Measurements from ENCODE around the gene TNFRSF19. TPM values are rescaled to one million over a fixed set of nuclear protein-coding genes. Genes with fewer than 3 reads are reported as not detected.

Gene TNFRSF19
- total RNA-seq, 1 donor from 2014 or later: not detected

GRCh38 chr13:23598369-23598768 is 28.2 kb downstream of the TNFRSF19 start:
- H3K36me3 Mint-ChIP-seq (ENCODE audit: low read depth): no peaks in the 10 kb centered on the region
- no peaks in the 10 kb centered on the region for H3K9me3 Mint-ChIP-seq
- no peak overlapping the region for H3K4me3 Mint-ChIP-seq (ENCODE audit: low read depth)
- H3K27me3 Mint-ChIP-seq (ENCODE audit: low read depth): peaks cover 65% of the 10 kb centered on the region
- DNase-seq (ENCODE audit: low spot score): no peak
- H3K4me1 Mint-ChIP-seq (ENCODE audit: low read depth): no peaks in the 10 kb centered on the region
- no peak overlapping the region for H3K27ac Mint-ChIP-seq
- intact Hi-C loops (cut with micrococcal nuclease): no loop called here

DNA sequence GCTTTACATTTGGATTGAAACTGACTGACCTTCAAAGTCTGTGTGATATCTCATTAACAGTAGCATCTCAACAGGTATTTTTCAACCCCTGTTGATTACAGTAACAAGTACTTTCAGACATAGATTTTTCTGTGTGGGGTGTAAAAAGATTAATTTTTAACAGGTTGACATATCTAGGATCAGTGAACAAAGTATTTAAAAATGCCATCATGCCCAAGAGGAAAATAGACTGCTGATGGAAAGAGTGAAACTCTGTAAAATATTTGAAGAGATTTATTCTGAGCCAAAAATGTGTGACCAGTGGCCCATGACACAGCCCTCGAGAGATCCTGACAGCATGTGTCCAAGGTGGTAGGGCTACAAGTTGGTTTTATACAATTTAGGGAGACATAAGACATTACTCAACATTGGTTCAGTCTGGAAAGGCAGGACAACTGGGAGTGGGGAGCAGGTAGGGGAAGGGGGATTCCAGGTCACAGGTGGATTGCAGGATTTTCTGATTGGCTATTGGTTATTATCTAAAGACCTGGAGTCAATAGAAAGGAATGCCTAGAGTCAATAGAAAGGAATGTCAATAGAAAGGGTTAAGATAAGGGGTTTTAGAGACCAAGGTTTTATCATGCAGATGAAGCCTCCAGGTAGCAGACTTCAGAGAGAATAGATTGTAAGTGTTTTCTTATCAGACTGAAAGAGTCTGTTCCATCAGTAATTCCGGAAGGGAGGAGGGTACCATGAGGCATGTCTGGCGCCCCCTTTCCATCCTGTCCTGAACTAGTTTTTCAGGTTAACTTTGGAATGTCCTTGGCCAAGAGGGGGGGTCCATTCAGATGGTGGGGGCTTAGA is 29.1 kb downstream of the TNFRSF19 start:
- H3K9me3 Mint-ChIP-seq: no peaks in the 10 kb centered on the region
- no peaks in the 10 kb centered on the region for H3K4me1 Mint-ChIP-seq (ENCODE audit: low read depth)
- H3K27me3 Mint-ChIP-seq (ENCODE audit: low read depth): peaks cover 73% of the 10 kb centered on the region
- no peak for DNase-seq (ENCODE audit: low spot score)
- H3K36me3 Mint-ChIP-seq (ENCODE audit: low read depth): no peaks in the 10 kb centered on the region
- H3K4me3 Mint-ChIP-seq (ENCODE audit: low read depth): no peak overlapping the region
- intact Hi-C loops (cut with micrococcal nuclease): no loop called here
- no peak overlapping the region for H3K27ac Mint-ChIP-seq

DNA sequence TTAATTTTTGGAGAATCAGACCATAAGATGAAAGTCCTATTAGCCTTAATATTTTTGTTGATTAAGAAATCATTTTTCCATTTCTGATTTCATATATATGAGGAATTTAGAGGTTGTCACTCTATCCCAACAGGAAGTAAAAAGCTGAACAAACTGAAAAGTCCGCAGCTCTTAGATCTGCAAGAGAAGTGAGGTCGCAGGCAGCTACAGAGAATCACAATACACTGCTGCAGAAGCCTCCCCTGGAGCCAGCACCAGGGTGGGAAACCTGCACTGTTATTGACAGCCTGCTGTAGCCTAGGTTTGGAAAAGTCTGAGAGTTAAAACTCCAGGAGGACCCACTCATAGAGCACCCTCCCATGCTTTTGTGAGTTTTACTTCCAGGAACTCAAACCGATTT is 29.9 kb downstream of the TNFRSF19 start:
- no peaks in the 10 kb centered on the region for H3K36me3 Mint-ChIP-seq (ENCODE audit: low read depth)
- no peaks in the 10 kb centered on the region for H3K4me1 Mint-ChIP-seq (ENCODE audit: low read depth)

GRCh38 chr13:23600534-23600933 is 30.3 kb downstream of the TNFRSF19 start:
- peaks cover 77% of the 10 kb centered on the region for H3K27me3 Mint-ChIP-seq (ENCODE audit: low read depth)
- no peak overlapping the region for H3K4me3 Mint-ChIP-seq (ENCODE audit: low read depth)
- intact Hi-C loops (cut with micrococcal nuclease): no loop called here
- H3K4me1 Mint-ChIP-seq (ENCODE audit: low read depth): no peaks in the 10 kb centered on the region
- H3K27ac Mint-ChIP-seq: no peak overlapping the region
- no peaks in the 10 kb centered on the region for H3K36me3 Mint-ChIP-seq (ENCODE audit: low read depth)
- no peaks in the 10 kb centered on the region for H3K9me3 Mint-ChIP-seq
- DNase-seq (ENCODE audit: low spot score): no peak

More for the DNA sequence above, 29.9 kb downstream of the TNFRSF19 start:
- Mint-ChIP-seq H3K9me3 (no peaks in the 10 kb centered on the region), H3K27ac (no peak overlapping the region), H3K27me3 (ENCODE audit: low read depth) (peaks cover 77% of the 10 kb centered on the region), H3K4me3 (ENCODE audit: low read depth) (no peak overlapping the region)
- intact Hi-C loops (cut with micrococcal nuclease): no loop called here
- DNase-seq (ENCODE audit: low spot score): no peak

DNA sequence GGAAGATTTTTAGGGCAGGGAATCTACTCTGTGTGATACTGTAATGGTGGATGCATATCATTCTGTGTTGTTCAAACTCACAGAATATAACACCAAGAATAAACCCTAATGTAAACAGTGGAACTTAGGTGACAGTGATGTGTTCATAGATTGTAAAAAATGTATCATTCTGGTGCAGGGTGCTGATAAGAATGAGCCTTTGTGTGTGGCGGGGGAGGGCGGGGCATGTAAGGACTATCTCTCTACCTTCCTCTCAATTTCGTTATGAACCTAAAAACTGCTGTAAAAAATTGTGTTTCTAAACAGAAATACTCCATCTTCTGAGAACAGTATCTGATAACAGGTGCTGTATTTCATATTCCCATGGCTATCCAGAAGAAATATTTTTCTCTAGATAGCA is 35.6 kb downstream of the TNFRSF19 start:
- peaks cover 13% of the 10 kb centered on the region for H3K4me1 Mint-ChIP-seq (ENCODE audit: low read depth)
- DNase-seq (ENCODE audit: low spot score): no peak
- peaks cover 65% of the 10 kb centered on the region for H3K27me3 Mint-ChIP-seq (ENCODE audit: low read depth)
- H3K4me3 Mint-ChIP-seq (ENCODE audit: low read depth): no peak overlapping the region
- H3K9me3 Mint-ChIP-seq: no peaks in the 10 kb centered on the region
- no peak overlapping the region for H3K27ac Mint-ChIP-seq
- no peaks in the 10 kb centered on the region for H3K36me3 Mint-ChIP-seq (ENCODE audit: low read depth)
- intact Hi-C loops (cut with micrococcal nuclease): no loop called here

- Mint-ChIP-seq H3K36me3 (ENCODE audit: low read depth) (no peaks in the 10 kb centered on the region), H3K27ac (no peak overlapping the region), H3K27me3 (ENCODE audit: low read depth) (peaks cover 58% of the 10 kb centered on the region), H3K9me3 (no peaks in the 10 kb centered on the region), H3K4me1 (ENCODE audit: low read depth) (peaks cover 13% of the 10 kb centered on the region), H3K4me3 (ENCODE audit: low read depth) (no peak overlapping the region)
- DNase-seq (ENCODE audit: low spot score): no peak
- intact Hi-C loops (cut with micrococcal nuclease): no loop called here
These were observed 37.9 kb downstream of the TNFRSF19 start for GRCh38 chr13:23608138-23608537.

DNA sequence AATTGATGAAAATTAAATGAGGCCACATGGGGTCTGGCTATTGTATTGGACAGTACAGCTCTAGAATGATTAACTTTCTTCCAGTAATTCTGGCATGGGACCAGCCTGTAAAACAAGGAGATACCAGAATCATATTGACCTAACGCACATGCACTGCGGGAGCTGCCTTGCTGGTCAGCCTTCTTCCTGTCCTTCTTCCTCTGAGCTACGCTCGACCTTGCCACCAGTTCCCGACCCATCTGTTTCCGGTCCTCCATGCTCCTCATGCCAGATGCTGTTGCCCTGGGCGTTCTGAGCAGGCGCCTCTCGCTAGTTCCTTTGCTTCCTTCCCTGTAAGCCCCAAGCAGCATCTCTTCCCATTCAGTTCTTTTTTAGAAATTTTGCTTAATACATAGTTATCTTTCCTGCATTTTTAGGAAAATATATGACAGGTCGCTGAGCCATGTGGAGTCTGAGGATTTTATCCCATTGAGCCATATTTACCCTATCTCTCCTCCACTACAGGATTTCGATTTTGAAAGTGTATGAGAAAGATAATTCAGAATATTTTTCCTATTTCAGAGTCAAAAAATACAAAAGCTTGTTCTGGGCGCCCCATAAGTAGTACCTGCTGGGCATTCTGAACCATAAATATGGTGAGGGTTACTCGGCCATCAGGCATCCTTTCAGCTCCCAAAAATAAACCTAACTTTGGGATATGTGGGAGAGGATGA is 38.6 kb downstream of the TNFRSF19 start:
- no peak for DNase-seq (ENCODE audit: low spot score)
- H3K36me3 Mint-ChIP-seq (ENCODE audit: low read depth): no peaks in the 10 kb centered on the region
- H3K4me3 Mint-ChIP-seq (ENCODE audit: low read depth): peak overlapping the region; percentile 33
- peaks cover 58% of the 10 kb centered on the region for H3K27me3 Mint-ChIP-seq (ENCODE audit: low read depth)
- intact Hi-C loops (cut with micrococcal nuclease): no loop called here
- H3K27ac Mint-ChIP-seq: no peak overlapping the region
- H3K9me3 Mint-ChIP-seq: no peaks in the 10 kb centered on the region
- peaks cover 13% of the 10 kb centered on the region for H3K4me1 Mint-ChIP-seq (ENCODE audit: low read depth)

GRCh38 chr13:23609414-23609760 is 39.2 kb downstream of the TNFRSF19 start:
- H3K27me3 Mint-ChIP-seq (ENCODE audit: low read depth): peaks cover 57% of the 10 kb centered on the region
- no peak for DNase-seq (ENCODE audit: low spot score)
- no peak overlapping the region for H3K27ac Mint-ChIP-seq
- peak overlapping the region; percentile 33 for H3K4me3 Mint-ChIP-seq (ENCODE audit: low read depth)
- H3K4me1 Mint-ChIP-seq (ENCODE audit: low read depth): peaks cover 13% of the 10 kb centered on the region
- H3K36me3 Mint-ChIP-seq (ENCODE audit: low read depth): no peaks in the 10 kb centered on the region
- intact Hi-C loops (cut with micrococcal nuclease): no loop called here
- no peaks in the 10 kb centered on the region for H3K9me3 Mint-ChIP-seq

DNA sequence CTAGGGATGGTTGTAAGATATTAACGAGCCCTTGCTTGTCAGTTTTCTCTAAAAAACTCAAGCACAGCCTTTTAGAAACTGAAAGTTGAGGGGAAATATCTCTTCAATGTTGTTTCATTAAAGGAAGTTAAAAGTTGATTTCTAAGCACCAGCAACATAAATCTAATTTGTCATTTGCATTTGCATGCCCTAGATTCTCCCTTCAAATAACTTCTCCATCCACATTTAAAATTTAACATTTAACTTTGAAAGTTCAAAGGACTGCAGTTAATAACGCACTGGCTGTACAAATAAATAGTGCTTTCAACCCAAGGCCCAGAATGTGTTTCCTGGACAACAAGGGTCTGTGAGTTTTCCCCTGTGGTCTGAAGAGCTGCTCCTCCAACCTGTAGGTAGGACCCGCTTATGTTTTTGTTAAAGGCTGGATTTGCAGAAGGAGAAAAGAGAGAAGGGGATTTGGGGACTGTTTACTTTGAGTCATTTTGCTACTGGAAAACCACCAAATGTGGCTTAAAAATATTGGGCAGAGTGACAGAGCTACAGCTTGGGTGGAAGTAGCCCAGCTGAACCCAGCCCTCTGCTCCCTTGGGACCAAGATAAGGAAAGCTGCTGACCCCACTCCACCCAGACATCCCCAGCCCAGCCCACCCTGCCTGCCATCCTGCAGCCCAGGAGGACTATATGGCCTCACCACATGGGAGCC is 39.8 kb downstream of the TNFRSF19 start:
- H3K27me3 Mint-ChIP-seq (ENCODE audit: low read depth): peaks cover 54% of the 10 kb centered on the region
- no peak for DNase-seq (ENCODE audit: low spot score)
- intact Hi-C loops (cut with micrococcal nuclease): no loop called here
- H3K36me3 Mint-ChIP-seq (ENCODE audit: low read depth): no peaks in the 10 kb centered on the region
- peak overlapping the region; percentile 37 for H3K4me3 Mint-ChIP-seq (ENCODE audit: low read depth)
- no peak overlapping the region for H3K27ac Mint-ChIP-seq
- H3K9me3 Mint-ChIP-seq: no peaks in the 10 kb centered on the region
- H3K4me1 Mint-ChIP-seq (ENCODE audit: low read depth): peaks cover 13% of the 10 kb centered on the region

DNA sequence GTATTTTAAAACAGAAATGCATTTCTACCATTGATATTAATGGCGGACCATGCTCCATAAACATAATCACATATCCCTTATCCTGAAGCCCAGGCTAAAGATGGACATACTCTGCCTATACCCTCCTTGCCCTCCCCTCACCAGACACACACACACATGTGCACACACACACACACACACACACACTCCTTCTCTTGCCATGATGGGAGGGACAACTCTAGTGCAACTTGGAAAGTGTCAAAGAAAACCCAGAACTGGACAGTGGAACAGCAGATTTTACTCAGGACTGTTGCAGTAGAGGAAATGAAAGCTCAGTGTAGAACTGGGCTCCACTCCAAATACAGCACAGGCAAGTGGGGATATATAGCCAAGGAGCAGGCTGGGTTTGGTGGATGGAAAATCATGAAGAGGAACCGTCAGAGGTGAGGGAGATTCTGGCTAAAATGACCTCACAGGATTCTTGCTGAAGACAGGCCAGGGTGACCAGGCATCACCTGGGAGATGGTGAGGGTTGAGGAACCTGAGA is 40.8 kb downstream of the TNFRSF19 start:
- no peak for DNase-seq (ENCODE audit: low spot score)
- no peaks in the 10 kb centered on the region for H3K36me3 Mint-ChIP-seq (ENCODE audit: low read depth)
- H3K27me3 Mint-ChIP-seq (ENCODE audit: low read depth): peaks cover 49% of the 10 kb centered on the region
- no peak overlapping the region for H3K4me3 Mint-ChIP-seq (ENCODE audit: low read depth)
- H3K4me1 Mint-ChIP-seq (ENCODE audit: low read depth): peaks cover 13% of the 10 kb centered on the region
- intact Hi-C loops (cut with micrococcal nuclease): no loop called here
- no peak overlapping the region for H3K27ac Mint-ChIP-seq
- no peaks in the 10 kb centered on the region for H3K9me3 Mint-ChIP-seq

- Mint-ChIP-seq H3K36me3 (ENCODE audit: low read depth) (no peaks in the 10 kb centered on the region), H3K27ac (no peak overlapping the region), H3K27me3 (ENCODE audit: low read depth) (peaks cover 52% of the 10 kb centered on the region), H3K4me1 (ENCODE audit: low read depth) (peaks cover 13% of the 10 kb centered on the region), H3K9me3 (no peaks in the 10 kb centered on the region), H3K4me3 (ENCODE audit: low read depth) (no peak overlapping the region)
- intact Hi-C loops (cut with micrococcal nuclease): no loop called here
- DNase-seq (ENCODE audit: low spot score): no peak
These were observed 42.0 kb downstream of the TNFRSF19 start for GRCh38 chr13:23612182-23612581.

- intact Hi-C loops (cut with micrococcal nuclease): no loop called here
- Mint-ChIP-seq H3K4me1 (ENCODE audit: low read depth) (peaks cover 13% of the 10 kb centered on the region), H3K36me3 (ENCODE audit: low read depth) (no peaks in the 10 kb centered on the region), H3K9me3 (no peaks in the 10 kb centered on the region), H3K27me3 (ENCODE audit: low read depth) (peaks cover 53% of the 10 kb centered on the region), H3K4me3 (ENCODE audit: low read depth) (no peak overlapping the region), H3K27ac (no peak overlapping the region)
- DNase-seq (ENCODE audit: low spot score): no peak
These were observed 42.5 kb downstream of the TNFRSF19 start for GRCh38 chr13:23612731-23613130.

DNA sequence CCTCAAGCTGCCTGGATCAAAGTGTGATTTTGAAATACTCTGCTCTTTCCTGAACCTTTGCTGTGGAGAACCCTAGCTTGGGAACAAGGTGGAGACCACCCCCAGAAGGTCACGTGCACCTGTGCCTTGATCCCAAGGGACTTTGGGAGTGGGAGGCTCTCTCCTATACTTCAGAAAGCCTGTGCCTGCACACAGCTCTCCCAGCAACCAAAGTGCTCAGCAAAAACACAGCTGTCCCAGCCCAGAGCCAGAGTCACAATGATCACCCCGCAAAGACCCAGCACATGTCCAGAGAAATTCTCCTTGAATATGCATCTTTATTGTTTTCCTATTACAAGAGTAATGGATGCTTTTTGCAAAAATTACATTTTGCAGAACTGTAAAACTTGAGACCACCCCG is 43.4 kb downstream of the TNFRSF19 start:
- Mint-ChIP-seq H3K4me1 (ENCODE audit: low read depth) (peaks cover 13% of the 10 kb centered on the region), H3K27ac (no peak overlapping the region), H3K27me3 (ENCODE audit: low read depth) (peaks cover 46% of the 10 kb centered on the region), H3K4me3 (ENCODE audit: low read depth) (no peak overlapping the region), H3K9me3 (no peaks in the 10 kb centered on the region), H3K36me3 (ENCODE audit: low read depth) (no peaks in the 10 kb centered on the region)
- intact Hi-C loops (cut with micrococcal nuclease): no loop called here
- DNase-seq (ENCODE audit: low spot score): no peak

Measured in activated T-helper 2 cell treated with anti-CD3 and anti-CD28 coated beads, Interferon-gamma antibody, Interleukin-2, Interleukin-4, amounts not matched to agents 10 μg/mL and 5 μg/mL and 100 μg/mL, durations not matched to agents 14 hours and 24 hours and 36 hours (primary cell).